ENCODE measurements around the gene UBE2G2.

UBE2G2 gene

DNA sequence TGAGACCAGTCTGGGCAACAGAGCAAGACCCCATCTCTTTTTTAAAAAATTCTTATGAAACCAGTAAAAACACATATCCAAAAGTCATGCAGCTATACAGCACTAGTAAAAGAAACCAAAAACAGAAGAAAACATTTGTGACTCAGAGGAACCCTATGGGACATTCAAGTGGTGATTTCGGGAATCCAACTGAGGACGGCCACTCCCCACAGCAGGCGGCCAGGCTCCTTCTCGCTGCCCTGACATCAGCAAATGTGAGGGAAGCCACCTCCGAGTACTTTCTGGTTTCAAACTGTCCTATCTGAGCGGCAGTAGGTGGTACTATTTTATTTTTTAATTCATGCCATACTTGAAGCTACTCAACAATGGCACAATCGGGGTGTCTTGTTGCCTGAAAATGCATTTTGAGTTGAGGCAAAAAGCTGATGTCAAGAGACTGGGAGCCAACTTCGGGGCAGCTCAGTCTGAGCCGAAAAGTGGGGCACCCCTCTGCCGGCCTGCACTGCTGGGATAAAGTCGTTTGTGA, 12.9 kb upstream of the UBE2G2 start:
- DNase-seq: no peak

DNA sequence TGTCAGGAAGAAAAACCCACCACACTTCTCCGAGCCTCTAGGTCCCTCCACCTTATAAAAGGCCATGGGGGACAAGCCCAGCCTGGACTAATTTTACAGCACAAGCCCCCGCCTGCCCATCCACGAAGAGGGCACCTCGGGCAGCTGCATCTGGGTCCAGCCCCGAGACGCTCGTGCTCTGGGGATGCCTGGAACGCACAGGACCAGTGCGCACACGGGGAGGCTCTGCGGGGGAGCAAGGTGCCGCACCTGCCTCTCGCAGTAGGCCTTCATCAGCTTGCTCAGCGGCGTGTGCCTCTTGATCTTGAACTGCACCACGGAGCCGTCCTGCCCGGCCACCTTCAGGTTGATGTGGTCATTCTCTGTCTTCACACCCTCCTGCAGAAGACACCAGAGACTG, 12.1 kb upstream of the UBE2G2 start:
- DNase-seq: no peak

DNA sequence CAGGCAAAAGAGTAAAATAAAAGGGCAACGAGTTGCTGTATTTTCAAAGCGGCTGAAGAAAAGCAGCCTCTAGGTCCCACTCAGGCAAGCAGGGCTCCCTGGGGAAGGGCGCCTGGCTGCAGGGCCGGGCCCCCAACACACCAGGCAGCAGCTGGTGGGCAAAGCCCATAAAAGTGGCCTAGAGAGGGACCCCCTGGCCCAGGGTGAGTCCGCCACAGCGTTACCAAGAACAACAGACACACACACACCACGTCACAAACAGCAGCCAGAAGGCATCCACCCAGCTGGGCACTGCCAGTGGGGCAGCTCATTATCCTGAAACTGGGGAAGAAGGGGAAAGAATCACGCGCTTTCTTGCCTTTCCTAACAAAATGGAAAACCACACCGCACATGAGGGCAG, 11.5 kb upstream of the UBE2G2 start:
- DNase-seq: no peak

DNA sequence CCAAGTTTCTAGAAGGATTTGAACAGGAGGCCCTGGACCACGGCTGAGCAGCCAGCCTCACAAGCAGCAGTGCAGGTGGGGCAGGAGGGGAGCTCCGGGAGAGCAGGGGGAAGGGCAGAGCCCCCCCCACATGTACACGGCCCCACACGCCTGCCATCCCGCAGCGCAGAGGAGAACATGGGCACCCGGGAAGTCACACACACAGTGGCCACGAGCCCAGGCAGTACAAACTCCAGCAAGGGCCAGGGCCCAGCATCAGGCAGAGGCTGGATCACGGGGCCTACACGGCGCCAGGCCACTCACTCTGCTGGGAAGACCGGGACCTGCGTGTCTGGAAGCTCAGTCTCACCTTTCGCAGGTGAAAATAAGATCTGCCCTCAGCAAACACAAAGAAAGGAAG, 11.0 kb upstream of the UBE2G2 start:
- DNase-seq: no peak

DNA sequence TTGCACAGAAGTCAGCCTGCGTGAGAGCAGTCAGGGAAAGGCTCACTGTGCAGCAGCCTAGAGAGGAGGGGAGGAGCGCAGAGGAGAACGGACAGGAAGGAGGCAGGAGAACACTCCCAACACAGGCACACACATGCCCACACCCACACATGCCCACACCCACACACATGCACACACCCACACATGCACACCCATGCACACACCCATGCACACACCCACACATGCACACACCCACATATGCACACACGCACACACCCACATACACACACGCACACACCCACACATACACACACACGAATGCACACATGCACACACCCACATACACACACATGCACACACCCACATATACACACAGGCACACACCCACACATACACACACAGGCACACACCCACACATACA, 9.2 kb upstream of the UBE2G2 start:
- no peak for DNase-seq

DNA sequence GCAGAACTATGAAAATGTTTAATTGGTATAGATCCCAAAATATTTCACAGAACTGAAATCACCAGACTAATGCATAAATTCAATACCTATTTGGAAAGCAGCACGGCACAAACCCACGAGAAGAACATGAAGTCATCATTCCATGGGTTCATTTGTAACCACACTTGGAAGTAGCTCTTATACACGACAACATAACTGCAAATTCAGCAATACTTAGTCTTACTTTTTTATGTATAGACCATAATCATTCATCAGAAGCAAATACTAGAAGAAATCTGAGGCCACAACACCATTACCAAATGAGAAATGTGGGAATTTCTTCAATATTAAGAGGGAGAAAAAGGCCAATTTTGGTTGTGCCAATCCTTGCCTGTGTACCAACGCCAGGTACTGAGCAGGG, 4.2 kb upstream of the UBE2G2 start:
- no peak for DNase-seq

DNA sequence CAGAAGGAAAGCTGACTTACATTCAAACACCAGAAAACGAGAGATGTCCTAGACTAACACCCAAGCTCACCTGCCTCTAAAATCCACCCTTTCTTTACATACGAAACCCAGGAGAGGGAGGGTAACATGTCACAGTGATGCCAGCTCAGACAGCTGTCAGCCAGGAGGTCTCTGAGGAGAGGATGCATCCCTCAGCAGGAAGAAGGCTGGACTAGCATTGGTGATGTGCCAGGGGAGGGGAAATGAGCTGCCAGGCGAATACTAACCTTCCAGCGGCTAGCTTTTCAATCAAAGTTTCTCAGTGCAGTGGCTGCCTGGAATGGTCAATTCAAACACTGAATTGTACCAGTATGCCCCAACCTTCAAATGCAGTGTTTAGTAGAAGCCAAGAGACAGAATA, 3.6 kb upstream of the UBE2G2 start:
- DNase-seq: no peak

DNA sequence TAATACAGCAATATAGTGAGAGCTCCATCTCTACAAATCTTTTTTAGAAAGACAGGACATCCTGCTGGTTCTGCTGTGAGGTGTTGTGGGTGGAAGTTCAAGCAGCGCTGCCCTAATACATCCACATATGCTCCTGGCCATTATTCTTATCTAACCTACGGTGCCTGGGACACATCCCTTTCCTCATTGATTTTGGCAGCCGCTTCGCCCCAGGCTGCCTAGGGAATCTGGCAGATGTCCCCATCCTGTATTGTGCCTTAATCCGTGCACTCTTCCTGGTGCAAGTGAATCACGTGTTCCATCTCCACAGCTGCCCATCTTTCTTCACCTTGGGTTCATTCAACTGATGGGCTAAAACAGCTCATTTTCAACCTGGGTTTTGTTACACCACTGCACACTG, 3.1 kb upstream of the UBE2G2 start:
- DNase-seq: no peak

DNA sequence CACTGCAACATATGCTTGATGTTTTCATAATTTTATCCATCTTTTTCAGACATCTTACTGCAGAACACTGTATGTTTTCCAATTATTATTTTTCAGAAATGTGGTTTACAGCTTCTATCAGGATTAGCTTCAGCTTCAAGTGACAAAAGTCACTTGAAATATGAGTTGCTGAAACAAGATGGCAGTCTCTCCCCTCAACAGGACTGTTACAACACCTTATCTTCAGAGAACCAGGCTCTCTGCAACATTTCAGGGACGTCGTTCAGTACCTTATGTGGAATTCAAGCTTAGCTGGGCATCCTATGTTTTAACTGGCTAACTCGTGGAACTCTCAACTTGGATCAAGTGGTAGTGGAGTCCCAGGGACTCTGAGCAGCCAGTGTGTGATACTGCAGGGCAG, 2.0 kb upstream of the UBE2G2 start:
- DNase-seq: no peak

DNA sequence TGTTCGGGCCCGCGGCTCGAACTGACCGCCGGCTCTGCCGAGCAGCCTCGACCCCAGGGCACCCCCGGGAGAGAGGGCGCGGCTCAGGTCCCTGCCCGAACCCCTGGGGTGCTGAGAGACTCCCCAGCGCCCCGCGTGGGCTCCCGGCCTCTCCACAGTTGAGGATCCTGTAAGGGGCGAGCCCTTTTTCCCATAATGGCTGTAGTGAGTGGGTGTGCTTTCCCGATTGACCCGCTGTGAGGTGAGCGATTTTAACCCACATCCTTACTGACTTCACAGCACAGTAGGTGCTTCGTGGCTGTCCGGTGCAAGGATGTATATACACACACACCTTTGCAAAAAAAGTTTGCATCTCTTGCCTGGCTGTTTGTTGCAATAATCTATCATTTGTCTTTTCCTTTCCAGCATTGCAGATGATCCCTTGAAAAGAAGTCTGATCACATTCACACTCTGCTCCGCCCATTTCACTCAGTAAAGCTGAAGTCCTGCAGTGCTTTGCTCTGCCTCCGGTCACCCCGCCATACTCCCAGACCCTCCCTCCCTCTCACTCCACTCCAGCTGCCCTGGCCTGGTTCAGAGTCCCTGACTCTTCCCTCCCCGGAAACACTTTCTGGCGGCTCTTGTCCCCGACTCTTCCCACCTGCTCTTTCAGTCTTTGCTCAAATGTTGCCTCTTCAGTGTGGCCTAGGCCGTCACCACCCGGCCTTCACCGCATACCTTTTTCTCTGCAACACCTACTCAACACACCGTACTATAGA, 955 bp upstream of the UBE2G2 start:
- no peak for DNase-seq

DNA sequence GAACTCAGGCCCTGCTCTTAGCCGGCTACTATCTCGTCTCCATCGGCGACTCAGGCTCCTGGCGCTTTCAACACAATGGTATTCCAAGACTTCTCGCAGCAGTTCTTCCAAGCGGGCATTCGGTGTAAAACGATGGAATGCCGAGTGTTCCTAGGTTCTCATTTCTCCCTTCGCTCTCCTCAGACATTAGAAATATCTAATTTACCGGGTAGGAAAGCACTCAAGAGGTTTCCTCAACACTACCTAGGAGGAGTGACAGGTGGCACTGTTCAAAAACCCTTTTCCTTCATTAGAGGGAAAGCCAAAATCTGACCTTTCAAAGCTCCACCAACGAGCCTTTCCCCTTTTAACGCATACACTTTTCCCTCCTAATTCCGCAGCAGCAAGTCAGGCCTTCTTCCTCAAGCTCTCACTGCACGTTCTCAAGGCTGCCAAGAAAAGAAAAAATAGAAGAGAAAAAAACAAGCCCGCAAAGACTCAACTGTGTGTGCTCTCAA, 601 bp downstream of the UBE2G2 start:
- DNase-seq: no peak

DNA sequence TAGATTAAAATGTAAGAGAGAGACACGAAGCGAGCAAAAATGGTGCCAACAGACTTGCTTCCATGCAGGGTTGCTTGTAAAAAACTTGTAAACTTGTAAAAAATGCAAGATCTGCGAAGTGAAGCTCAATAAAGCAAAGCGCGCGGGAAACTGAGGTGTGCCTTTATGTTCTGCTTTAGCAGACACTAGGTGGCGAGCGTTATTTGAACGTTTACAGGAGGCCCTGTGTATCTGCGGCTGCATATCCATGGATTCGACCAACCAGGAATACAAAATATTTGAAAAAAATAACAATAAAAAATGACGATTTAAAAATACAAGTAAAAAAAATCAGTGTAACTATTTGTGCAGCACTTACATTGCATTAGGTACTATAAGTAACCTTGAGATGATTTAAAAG, 1.5 kb downstream of the UBE2G2 start:
- DNase-seq: no peak

DNA sequence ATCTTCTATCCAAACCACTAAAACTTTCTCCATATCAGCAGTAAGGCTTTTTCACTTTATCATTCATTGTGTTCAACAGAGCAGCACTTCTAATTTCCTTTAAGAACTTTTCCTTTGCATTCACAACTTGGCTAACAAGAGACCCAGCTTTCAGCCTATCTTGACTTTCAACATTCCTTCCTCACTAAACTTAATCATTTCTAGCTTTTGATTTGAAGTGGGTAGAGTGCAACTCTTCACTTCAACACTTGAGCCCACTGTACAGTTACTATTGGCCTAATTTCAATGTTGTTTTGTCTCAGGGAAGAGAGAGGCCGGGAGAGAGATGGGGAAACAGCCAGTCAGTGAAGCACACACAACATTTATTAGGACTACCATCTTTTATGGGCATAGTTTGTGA, 2.0 kb downstream of the UBE2G2 start:
- no peak for DNase-seq

DNA sequence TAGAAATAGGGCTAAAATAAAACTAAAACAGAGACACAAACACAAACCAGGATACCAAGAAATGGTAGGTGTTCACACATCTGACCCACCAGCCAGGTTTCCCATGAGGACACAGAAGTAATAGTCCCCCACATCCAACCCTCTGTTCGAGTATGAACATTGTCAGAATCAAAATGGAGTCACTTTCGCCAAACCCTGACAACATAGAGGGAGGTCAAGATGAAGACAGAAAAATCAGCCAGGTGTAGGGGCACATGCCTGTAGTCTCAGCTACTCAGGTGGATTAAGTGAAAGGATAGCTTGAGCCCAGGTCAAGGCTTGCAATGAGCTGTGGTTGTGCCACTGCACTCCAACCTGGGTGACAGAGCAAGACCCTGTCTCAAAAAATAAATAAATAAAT, 3.8 kb downstream of the UBE2G2 start:
- DNase-seq: no peak

DNA sequence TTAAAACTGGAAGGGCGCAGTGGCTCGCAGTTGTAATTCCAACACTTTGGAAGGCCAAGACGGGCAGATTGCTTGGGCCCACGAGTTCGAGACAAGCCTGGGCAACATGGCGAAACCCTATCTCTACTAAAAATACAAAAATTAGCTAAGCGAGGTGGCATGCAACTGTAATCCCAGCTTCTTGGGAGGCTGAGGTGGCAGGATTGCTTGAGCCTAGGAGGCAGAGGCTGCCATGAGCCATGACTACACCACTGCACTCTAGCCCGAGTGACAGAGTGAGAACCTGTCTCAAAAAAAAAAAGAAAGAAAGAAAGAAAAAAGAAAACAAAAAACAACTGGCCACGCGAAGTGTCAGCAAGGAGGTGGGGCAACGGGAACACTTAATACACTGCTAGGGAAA, 6.3 kb downstream of the UBE2G2 start:
- no peak for DNase-seq

DNA sequence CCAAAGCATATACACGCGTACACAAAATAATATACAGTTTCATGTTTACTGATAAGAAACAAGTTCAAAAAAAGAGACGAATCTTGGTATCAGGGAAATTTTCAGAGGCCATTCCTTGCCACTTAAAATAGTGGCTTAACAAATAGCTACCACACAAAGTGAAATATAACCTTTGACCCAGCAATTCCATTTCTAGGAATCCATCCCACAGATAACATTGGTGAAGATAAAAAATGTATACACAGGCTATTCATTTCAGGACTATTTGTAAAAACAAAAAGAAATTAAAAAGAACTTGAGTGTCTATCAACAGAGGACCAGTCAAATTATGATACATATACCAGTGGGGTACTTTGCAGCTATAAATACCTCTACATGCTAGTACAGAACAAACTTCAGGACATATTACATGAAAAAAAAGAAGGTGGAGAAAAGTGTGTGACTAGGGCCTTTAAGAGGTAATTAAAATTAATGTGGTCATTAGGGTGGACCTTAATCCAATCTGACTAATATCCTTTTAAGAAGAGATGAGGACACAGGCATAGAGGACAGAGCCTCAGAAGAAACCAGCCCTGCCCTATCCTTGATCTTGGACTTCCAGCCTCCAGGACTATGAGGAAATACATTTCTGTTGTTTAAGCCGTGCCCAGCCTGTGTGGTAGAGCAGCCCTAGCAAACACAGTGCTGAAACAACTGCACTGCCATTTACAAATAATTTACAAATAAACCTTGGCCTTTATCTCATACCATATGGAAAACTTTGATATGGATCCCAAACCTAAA, 7.8 kb downstream of the UBE2G2 start:
- no peak for DNase-seq

DNA sequence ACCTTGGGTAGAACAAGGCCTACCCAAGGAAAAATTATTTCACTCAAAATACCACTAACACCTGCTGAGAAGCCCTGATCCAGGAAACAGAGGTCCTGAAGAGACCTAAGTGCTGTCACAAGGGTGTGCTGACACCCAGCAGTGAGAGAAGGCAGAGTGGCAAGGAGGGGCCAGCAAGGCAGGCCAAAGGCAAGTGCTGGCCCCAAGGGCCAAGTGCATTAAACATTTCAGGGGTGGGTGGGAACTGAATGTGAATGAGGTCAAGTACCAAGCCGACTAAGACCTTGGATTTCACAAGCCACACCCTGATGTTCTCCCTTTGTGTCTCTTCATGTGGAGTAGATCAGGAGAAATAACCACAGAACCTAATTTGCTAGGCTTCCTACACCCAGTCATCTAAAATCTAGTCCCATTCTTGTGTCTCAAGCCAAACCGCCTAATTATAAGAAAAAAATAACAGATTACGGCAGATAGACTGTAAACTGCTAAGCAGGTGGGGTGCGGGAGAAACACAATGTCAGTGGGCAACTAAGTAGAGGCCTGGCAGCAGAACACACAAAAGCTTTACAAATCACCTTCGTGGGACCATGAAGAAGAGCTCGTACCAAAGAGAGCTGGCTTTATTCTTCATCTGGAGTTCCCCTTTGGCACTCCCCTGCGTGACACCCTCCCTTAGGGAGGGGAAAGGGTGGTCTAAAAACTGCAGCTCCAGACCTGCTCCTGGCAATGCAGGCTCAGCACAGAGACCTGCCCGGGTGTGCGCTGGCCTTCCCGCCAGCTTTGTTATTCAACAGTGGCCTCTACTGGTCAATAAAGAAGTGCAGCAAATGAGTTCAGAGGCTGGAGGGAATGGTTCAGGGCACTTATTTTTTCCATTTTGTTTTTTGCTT, 8.7 kb downstream of the UBE2G2 start:
- peak; percentile 47 for DNase-seq

DNA sequence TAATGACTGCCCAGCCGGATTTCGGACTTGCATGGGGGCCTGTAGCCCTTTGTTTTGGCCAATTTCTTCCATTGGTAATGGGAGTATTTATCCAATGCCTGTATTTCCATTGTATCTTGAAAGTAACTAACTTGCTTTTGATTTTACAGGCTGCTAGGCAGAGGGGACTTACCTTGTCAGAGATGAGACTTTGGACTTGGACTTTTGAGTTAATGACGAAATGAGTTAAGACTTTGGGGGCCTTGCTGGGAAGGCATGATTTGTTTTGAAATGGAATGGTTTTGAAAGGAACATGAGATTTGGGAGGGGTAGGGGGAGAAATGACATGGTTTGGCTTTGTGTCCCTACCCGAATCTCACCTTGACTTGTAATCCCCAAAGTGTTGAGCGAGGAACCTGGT, 9.6 kb downstream of the UBE2G2 start:
- no peak for DNase-seq

DNA sequence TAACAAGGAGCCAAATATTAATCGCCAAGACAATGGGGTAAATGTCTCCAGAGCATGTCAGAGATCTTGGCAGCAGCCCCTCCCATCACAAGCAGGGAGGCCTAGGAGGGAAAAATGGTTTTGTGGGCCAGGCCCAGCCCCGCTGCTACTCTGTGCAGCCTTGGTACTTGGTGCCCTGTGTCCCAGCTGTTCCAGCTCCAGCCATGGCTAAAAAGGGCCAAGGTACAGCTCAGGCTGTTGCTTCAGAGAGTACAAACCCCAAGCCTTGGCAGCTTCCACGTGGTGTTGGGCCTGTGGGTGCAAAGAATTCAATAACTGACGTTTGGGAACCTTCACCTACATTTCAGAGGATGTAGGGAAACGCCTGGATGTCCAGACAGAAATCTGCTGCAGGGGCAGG, 10.4 kb downstream of the UBE2G2 start:
- DNase-seq: no peak

DNA sequence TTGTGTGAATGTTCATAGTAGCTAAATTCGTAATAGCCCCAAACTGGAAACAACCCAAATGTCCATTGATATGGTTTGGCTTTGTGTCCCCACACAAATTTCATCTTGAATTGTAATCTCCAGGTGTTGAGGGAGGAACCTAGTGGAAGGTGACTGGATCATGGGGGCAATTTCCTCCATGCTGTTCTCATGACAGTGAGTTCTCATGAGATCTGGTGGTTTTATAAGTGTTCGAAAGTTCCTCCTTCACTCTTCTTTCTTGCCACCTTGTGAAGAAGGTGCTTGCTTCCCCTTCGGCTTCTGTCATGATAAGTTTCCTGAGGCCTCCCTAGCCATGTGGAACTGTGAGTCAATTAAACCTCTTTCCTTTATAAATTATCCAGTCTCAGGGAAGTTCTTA, 11.3 kb downstream of the UBE2G2 start:
- no peak for DNase-seq

DNA sequence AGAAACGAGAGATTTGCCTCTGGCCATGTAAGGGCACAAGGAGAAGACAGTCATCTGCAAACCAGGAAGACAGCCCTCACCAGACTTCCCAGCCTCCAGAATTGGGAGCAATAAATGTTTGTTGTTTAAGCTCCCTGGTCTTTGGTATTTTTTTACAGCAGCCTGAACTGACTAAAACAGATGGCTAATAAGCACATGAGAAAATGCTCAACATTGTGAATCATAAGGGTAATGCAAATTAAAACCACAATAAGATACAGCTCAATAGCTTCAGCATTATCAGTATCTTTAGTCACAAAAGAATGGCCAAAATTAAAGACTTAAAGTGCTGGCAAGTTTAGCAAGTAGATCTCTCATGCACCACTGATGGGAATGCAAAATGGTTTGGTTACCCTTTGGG, 11.7 kb downstream of the UBE2G2 start:
- DNase-seq: no peak

DNA sequence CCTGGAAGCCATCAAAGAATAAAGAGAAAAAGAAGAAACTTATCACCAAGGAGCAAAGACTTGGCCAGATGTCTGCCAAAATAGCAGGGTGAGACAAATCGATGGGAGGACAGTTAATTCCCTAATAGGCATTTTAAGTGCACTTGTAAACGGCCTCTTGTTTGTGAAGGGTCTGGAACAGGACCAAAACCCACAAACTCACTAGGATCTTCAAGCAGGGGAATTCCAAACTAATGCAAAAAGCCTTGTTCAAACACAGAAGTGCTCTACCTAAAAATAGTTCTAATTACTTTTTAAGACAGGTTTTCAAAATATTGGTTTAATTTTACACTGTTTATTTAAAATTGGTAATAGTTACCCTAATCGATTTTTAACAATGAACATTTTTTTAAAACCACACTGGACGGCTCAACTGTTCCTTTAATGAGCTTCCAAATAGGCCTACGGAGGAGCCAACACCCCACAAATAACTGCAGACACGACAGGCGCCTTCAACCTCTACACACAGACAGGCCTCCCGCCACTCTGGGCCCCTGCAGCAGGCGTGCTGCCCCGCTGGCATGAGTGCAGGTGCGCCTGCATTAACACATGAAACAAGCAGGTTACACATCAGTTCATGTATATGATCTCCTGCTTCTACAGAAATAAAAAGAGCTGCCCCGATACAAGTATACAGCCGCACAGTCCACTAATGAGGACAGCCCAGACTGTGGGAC, 15.8 kb downstream of the UBE2G2 start:
- DNase-seq: no peak

DNA sequence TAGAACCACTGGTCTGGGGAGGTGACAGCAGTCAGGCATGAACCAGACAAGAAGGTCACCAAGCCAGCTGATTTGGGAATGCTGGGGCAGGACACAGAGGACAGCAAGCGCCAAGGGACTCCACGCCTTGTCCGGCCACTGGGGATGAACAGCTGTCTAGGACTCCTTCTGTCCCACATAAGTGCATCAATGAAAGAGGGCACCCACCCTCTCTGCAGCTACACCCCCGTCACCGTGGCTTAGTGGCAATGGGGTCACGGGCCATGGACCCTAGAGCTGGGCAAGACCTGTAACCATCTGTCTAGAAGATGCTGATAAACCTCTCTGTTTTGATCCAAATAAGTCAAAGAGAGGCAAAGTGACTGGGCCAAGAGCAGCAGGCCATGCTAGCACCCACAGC, 16.8 kb downstream of the UBE2G2 start:
- no peak for DNase-seq

Data from NCI-H2171 (cell line).